Sigmoid colon (tissue), 3 donors: Measurements from ENCODE around the gene SSX7.
"Not testable (repeated sequence)": the region's sequence is repeated elsewhere in the genome, so short reads cannot be mapped to it uniquely, and the experiment has no call there.

Experiments
- CTCF ChIP-seq, 4 experiments: fragments of 450-650 bp in 3 of 4; fragments of 200-600 bp in 1 of 4; IDR thresholded peaks; one replicate each; pipeline ENCODE4 v1.5.1; 2016 to 2019; ENCODE audit warnings: antibody characterized with exemption in 4 of 4, mild to moderate bottlenecking in 3 of 4, moderate library complexity in 2 of 4
- POLR2A ChIP-seq, 2 donors: fragments of 450-650 bp; IDR thresholded peaks; one replicate each; pipeline ENCODE4 v1.6.1; 2016; ENCODE audit warnings: antibody characterized with exemption in 2 of 2, mild to moderate bottlenecking in 2 of 2, moderate library complexity in 2 of 2

GRCh38 chrX:52603151-52603550, 51.5 kb downstream of the SSX7 start:
- TF ChIP-seq POLR2A, CTCF (IDR thresholded peaks at IDR 0.05): not testable (repeated sequence)
